GM06990 (cell line): Measurements from ENCODE around the gene COL4A2.

Source experiments
- DNase-seq: peaks from one replicate; pipeline ENCODE4 v3.0.0-alpha.2; 2011; ENCODE audit not compliant: insufficient read length; ENCODE audit errors: extremely low read depth
- H3K27me3 ChIP-seq: replicated peaks from 2 replicates; pipeline ENCODE4 v1.6.0; 2011; ENCODE audit warnings: low read length; ENCODE audit not compliant: control insufficient read depth, insufficient read depth
- H3K36me3 ChIP-seq: 2 replicates; pipeline ENCODE4 v1.5.1; 2011; ENCODE audit warnings: low read length; ENCODE audit not compliant: control insufficient read depth, insufficient read depth
- H3K4me3 ChIP-seq: replicated peaks from 2 replicates; pipeline ENCODE4 v1.5.1; 2011; ENCODE audit warnings: low read depth, mild to moderate bottlenecking, control low read depth, low read length
- TF ChIP-seq, protein P1 (sequence below): IDR thresholded peaks from 2 replicates; pipeline ENCODE4 v1.5.1; 2011; ENCODE audit warnings: low read length, control low read depth, mild to moderate bottlenecking, inconsistent platforms; ENCODE audit not compliant: insufficient read depth, poor library complexity, severe bottlenecking

Gene COL4A2

DNA sequence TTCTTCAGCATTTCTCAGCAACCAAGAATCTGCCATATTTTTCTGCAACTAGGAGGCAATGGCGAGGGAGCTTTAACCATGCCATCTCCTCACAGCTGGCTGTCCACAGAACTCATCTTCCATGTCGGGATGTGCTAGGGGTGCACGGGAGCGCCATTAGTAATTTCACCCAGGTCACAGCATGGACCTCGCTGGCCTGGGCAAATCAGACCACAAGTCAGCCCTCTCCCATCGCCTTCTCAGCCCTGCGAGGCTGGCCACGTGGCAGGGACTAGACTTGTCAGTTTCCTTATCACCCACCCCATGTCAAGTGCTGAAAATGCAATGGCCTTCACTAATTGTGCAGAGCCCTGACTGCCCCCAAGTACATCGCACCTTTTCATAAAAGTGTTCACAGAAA is 15.8 kb upstream of the COL4A2 start:
- Histone ChIP-seq H3K36me3 (no peaks in the 10 kb centered on the region), H3K4me3 (no peak overlapping the region), H3K27me3 (peaks cover 1% of the 10 kb centered on the region)
- TF ChIP-seq, protein P1, sequence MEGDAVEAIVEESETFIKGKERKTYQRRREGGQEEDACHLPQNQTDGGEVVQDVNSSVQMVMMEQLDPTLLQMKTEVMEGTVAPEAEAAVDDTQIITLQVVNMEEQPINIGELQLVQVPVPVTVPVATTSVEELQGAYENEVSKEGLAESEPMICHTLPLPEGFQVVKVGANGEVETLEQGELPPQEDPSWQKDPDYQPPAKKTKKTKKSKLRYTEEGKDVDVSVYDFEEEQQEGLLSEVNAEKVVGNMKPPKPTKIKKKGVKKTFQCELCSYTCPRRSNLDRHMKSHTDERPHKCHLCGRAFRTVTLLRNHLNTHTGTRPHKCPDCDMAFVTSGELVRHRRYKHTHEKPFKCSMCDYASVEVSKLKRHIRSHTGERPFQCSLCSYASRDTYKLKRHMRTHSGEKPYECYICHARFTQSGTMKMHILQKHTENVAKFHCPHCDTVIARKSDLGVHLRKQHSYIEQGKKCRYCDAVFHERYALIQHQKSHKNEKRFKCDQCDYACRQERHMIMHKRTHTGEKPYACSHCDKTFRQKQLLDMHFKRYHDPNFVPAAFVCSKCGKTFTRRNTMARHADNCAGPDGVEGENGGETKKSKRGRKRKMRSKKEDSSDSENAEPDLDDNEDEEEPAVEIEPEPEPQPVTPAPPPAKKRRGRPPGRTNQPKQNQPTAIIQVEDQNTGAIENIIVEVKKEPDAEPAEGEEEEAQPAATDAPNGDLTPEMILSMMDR: no peak
- DNase-seq: no peak

DNA sequence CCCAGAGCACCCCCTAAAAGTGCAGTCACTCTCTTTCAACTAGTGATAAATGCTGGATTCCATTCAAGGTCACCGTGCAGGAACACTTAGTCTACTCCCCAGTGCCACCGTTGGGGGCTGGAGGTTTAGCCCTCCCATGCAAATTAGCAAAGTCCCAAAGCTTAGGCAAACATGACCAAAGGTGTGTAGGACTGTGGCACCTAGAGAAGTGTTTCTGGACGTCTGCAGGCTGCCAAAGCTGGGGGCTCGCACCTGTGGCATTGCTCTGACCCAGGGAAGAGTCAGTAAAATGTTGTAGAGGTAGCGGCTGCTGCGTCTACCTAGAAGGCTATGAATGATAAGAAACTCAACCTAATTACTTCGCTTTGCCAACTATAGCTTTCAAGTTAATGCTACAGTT is 14.0 kb upstream of the COL4A2 start:
- TF ChIP-seq, protein P1: no peak
- DNase-seq: no peak
- H3K36me3 ChIP-seq: no peaks in the 10 kb centered on the region
- H3K4me3 ChIP-seq: no peak overlapping the region
- peaks cover 1% of the 10 kb centered on the region; the same call in 1 of the 2 replicates for H3K27me3 ChIP-seq

DNA sequence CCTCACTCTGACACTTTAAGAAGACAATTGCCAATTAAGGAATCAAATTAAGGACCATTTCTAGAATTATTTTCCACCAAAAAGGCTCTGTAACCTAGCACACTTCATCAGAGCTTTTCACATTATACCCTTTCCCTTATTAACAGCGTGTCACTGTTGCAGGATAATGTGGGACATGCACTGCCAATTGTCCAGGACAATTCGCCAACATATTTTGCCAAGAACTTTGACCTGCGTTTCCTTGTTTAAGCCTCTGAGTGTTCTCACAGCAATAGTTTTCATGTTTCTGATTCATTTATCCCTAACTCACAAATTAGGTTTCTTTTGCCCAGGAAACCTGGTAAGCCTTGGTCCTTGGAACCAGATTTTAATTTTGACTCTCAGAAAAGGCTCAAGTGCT is 13.4 kb upstream of the COL4A2 start:
- TF ChIP-seq, protein P1: no peak
- no peak for DNase-seq
- no peaks in the 10 kb centered on the region for H3K36me3 ChIP-seq

DNA sequence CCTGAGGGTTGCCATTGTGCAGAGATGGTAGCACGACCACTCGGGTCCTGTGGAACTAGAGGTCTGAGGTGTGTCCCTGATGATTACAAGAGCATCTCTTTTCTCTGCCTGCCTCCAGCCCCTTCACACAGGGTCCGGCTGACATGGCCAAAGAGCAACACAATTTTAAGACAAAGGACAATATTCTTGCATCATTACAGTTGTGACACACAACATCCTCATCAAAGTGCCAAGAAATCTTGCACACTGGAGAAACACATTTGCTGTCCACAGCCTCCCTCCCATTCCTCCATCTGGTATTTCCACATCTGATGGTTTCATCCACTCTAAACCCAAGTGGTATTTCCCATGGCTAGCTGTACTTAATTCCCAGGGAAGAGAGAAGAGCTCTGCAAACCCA is 12.9 kb upstream of the COL4A2 start:
- no peak overlapping the region for H3K4me3 ChIP-seq
- peaks cover 1% of the 10 kb centered on the region; the same call in 1 of the 2 replicates for H3K27me3 ChIP-seq
- no peaks in the 10 kb centered on the region for H3K36me3 ChIP-seq
- DNase-seq: no peak
- TF ChIP-seq, protein P1: no peak

More for the DNA sequence above, 13.4 kb upstream of the COL4A2 start:
- peaks cover 1% of the 10 kb centered on the region; the same call in 1 of the 2 replicates for H3K27me3 ChIP-seq
- no peak overlapping the region for H3K4me3 ChIP-seq

DNA sequence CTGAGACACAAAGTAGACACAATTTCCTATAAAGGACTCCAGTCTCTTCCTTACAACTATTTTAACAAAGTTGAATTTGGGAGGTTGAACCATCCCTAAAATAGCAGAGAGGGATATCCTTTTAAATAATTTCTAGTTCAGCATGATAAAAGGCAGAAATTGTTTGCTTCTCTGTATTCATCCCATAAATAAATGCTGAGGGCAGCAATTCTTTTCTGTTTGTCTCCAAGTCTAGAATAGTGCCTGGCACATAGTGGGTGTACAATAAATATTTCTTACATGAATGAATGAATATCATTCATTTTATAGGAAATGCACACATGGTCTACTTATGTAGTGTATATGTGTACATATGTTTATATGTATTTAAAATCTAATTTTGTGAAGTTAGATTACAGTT is 12.5 kb upstream of the COL4A2 start:
- TF ChIP-seq, protein P1: no peak
- no peaks in the 10 kb centered on the region for H3K36me3 ChIP-seq
- peaks cover 1% of the 10 kb centered on the region; the same call in 1 of the 2 replicates for H3K27me3 ChIP-seq
- DNase-seq: no peak
- H3K4me3 ChIP-seq: no peak overlapping the region

DNA sequence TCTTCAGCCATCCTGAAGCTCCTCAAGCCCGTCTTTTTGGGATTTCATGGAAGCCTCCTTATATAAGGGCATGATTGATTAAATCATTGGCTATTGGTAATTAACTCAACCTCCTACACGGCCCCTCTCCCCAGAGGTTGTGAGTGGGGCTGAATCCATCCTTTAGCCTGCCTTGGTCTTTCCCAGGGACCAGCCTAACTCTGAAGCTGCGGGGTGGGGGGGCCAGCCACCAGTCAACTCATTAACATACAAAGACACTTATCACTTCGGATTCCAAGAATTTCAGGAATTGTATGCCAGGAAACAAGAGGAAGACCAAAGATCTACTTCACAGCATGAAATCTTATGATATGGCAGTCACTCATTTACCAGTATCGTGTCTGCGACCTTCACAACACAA is 10.1 kb upstream of the COL4A2 start:
- Histone ChIP-seq H3K4me3 (no peak overlapping the region), H3K36me3 (no peaks in the 10 kb centered on the region), H3K27me3 (peaks cover 1% of the 10 kb centered on the region; the same call in 1 of the 2 replicates)
- TF ChIP-seq, protein P1: no peak
- DNase-seq: no peak
